ENCODE measurements around the gene NEK10.

NEK10 gene

DNA sequence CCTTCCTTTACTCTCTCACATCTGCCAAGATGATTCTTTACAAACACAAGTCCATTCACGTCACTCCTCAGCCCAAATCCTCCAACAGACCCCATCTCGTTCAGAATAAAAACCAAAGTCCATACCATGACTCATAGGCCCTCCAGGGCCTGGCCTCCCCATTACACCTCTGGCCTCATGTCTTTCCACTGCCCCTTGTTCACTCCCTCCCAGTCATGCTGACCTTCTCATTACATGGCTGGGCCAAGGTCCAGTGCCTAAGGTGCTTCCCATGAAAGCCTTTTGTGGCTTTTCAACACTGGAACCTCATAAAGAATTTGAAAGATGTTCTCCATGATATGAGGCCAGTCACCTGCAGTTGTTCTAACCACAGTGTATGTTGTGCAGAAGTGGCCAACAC lies 44.5 kb downstream of the NEK10 start:
- no peak for DNase-seq
- TF ChIP-seq, protein P1, sequence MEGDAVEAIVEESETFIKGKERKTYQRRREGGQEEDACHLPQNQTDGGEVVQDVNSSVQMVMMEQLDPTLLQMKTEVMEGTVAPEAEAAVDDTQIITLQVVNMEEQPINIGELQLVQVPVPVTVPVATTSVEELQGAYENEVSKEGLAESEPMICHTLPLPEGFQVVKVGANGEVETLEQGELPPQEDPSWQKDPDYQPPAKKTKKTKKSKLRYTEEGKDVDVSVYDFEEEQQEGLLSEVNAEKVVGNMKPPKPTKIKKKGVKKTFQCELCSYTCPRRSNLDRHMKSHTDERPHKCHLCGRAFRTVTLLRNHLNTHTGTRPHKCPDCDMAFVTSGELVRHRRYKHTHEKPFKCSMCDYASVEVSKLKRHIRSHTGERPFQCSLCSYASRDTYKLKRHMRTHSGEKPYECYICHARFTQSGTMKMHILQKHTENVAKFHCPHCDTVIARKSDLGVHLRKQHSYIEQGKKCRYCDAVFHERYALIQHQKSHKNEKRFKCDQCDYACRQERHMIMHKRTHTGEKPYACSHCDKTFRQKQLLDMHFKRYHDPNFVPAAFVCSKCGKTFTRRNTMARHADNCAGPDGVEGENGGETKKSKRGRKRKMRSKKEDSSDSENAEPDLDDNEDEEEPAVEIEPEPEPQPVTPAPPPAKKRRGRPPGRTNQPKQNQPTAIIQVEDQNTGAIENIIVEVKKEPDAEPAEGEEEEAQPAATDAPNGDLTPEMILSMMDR (IDR thresholded peaks at IDR 0.05), result no peak
- peaks cover 12% of the 10 kb centered on the region for H3K9me3 Mint-ChIP-seq
- no peak overlapping the region for H3K4me3 Mint-ChIP-seq
- peaks cover 9% of the 10 kb centered on the region for H3K27me3 Mint-ChIP-seq (ENCODE audit: low read depth, poor library complexity)
- no peak overlapping the region for H3K27ac Mint-ChIP-seq
- H3K36me3 Mint-ChIP-seq (ENCODE audit: low read depth), result peaks cover 6% of the 10 kb centered on the region
- H3K4me1 Mint-ChIP-seq, result no peaks in the 10 kb centered on the region

DNA sequence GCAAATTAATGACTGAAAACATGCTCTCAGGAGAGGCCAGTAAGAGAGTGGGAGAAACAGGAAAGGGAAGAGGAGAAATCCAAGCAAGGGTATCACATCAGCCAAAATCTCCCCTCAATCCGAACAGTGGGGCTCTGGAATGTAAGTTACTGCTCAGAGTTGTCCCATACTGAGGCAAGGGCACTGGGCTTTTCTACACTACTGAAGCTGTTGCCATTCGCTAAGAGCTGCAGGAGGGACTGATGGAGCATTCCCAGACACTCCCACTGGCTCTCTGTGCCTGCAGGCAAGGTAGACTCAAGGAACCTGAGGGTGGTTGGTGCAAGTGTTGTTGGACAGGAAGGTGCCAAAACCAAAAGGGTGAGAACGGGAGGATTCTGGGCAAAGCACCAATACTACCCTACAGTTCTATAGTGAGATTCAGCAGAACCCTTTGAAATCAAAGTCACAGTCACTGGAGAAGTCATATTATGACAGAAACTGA lies 46.1 kb downstream of the NEK10 start:
- DNase-seq, result no peak
- Mint-ChIP-seq H3K36me3 (ENCODE audit: low read depth) (peaks cover under 1% of the 10 kb centered on the region), H3K9me3 (peaks cover under 1% of the 10 kb centered on the region), H3K4me3 (no peak overlapping the region), H3K27ac (no peak overlapping the region), H3K4me1 (no peaks in the 10 kb centered on the region), H3K27me3 (ENCODE audit: low read depth, poor library complexity) (peaks cover 9% of the 10 kb centered on the region)
- TF ChIP-seq, protein P1 (IDR thresholded peaks at IDR 0.05), result no peak

DNA sequence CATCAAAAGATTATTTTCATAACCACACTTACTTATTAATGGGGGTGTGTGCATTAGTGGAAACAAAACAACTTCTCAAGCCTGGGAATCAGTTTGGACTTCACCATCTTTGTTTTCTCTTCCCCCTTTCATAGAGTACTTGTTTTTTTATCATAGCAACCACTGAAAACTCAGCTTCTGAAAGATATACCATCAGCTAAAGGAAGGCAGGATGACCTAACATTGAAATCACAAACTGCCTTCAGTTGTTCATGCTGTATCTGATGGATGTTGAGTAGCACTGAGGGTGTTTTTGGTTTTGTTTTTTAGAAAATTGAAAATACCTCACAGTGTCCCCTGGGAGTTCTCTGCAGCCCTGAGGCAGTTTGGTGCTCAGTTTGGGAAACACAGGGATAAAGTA lies 46.5 kb downstream of the NEK10 start:
- no peaks in the 10 kb centered on the region for H3K9me3 Mint-ChIP-seq
- no peaks in the 10 kb centered on the region for H3K4me1 Mint-ChIP-seq
- TF ChIP-seq, protein P1 (IDR thresholded peaks at IDR 0.05), result no peak
- H3K27me3 Mint-ChIP-seq (ENCODE audit: low read depth, poor library complexity), result peaks cover 9% of the 10 kb centered on the region
- H3K4me3 Mint-ChIP-seq, result no peak overlapping the region
- H3K36me3 Mint-ChIP-seq (ENCODE audit: low read depth), result no peaks in the 10 kb centered on the region
- no peak overlapping the region for H3K27ac Mint-ChIP-seq
- no peak for DNase-seq

DNA sequence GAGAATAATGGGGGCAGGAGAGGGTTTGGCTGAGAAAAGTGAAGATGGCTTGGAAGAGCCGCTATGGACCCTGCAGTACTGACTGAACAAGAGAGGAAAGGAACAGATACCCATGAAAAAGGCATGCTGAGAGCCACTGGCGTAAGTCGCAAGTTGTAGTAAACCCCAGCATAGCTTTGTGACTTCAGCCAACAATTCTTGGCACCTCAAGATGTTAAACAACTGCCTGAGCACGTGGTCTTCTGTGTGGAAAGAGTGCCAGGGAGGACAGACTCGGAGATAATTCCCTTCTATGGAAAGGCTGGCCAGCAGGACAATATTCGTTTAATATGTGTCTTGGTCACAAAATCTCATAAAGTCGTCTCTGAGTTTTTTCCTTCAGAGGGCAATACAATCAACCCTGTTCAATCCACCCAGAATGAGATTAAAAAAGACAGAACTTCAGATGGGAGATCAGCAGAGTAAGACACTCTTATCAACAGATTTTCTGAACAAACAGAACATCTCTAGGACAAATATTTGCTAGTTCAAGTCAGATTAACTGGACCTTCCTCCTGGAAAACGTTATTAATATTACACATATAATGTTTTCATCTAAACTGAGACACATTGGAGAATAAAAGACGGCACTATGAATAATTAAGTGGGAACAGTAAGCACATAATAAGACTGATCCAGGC lies 49.2 kb downstream of the NEK10 start:
- no peaks in the 10 kb centered on the region for H3K4me1 Mint-ChIP-seq
- no peaks in the 10 kb centered on the region for H3K36me3 Mint-ChIP-seq (ENCODE audit: low read depth)
- no peaks in the 10 kb centered on the region for H3K9me3 Mint-ChIP-seq
- H3K27me3 Mint-ChIP-seq (ENCODE audit: low read depth, poor library complexity), result peaks cover 12% of the 10 kb centered on the region
- H3K27ac Mint-ChIP-seq, result no peak overlapping the region
- TF ChIP-seq, protein P1 (IDR thresholded peaks at IDR 0.05), result no peak
- DNase-seq, result no peak
- no peak overlapping the region for H3K4me3 Mint-ChIP-seq

DNA sequence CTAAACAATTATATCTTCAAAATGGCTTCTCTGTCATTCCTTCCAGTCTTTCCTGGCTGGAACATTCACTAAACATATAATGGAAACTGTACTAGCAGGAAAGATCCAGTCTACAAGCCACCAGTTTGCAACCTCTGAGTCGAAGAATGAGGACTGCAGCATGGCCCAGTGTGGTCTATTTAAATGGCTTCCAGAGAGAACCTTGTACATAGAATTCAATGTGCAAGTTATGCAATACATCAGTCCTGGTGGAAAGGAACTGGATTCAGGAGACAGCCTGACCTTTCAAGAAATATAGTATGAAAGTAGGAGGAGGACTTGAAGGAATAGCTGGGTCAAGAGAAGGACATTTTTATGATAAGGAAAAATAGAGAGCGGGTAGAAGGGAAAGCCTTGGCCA lies 49.9 kb downstream of the NEK10 start:
- H3K36me3 Mint-ChIP-seq (ENCODE audit: low read depth), result no peaks in the 10 kb centered on the region
- no peak overlapping the region for H3K4me3 Mint-ChIP-seq
- H3K27ac Mint-ChIP-seq, result no peak overlapping the region
- TF ChIP-seq, protein P1 (IDR thresholded peaks at IDR 0.05), result no peak
- H3K27me3 Mint-ChIP-seq (ENCODE audit: low read depth, poor library complexity), result peaks cover 8% of the 10 kb centered on the region
- H3K9me3 Mint-ChIP-seq, result no peaks in the 10 kb centered on the region
- DNase-seq, result no peak
- no peaks in the 10 kb centered on the region for H3K4me1 Mint-ChIP-seq

DNA sequence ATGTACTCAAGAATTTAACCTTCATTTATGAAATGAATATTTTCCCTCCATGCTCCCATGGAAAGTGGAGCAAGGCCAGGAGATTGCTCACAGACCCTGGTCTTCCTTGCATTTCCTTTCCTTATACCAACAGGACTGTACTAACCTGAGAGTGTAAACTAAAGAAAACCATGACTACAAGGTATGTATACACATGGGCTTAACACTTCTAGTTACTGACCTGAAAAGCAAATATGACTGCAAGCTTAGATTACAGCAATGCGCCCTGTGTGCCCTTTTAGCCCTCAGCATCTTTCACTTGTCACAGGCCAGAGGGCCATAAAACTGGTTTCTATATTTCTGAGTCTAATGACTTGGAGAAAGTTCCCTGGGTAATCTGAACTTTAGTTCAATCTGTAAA lies 52.1 kb downstream of the NEK10 start:
- no peak for DNase-seq
- no peak overlapping the region for H3K27ac Mint-ChIP-seq
- H3K4me1 Mint-ChIP-seq, result peaks cover 1% of the 10 kb centered on the region
- no peak overlapping the region for H3K4me3 Mint-ChIP-seq
- no peaks in the 10 kb centered on the region for H3K36me3 Mint-ChIP-seq (ENCODE audit: low read depth)
- H3K9me3 Mint-ChIP-seq, result no peaks in the 10 kb centered on the region
- TF ChIP-seq, protein P1 (IDR thresholded peaks at IDR 0.05), result no peak
- peaks cover 3% of the 10 kb centered on the region for H3K27me3 Mint-ChIP-seq (ENCODE audit: low read depth, poor library complexity)
